IMR-90 (cell line): Measurements from ENCODE around the gene PNMA6E. TPM values are rescaled to one million over a fixed set of nuclear protein-coding genes. Genes with fewer than 3 reads are reported as not detected.

ENCODE experiments used
- ATAC-seq: fragments of 200-7000 bp; cut with Tn5 transposase; 2 replicates; pipeline ENCODE4 v1.9.1; 2020; ENCODE audit warnings: low read depth, mild to moderate bottlenecking, moderate library complexity
- BruUV-seq: library from RNA; stranded (reverse); fragments of 400-500 nt; replicated peaks from 2 replicates; lab custom pipeline; 2021; lab: Mats Ljungman, UMichigan
- CTCF ChIA-PET: fragments of 300-600 bp; formaldehyde crosslinking; extraction: SDS; loops from one replicate; lab custom pipeline; 2021; ENCODE audit warnings: antibody characterized with exemption; lab: Yijun Ruan, JAX
- POLR2A ChIA-PET: fragments of 300-600 bp; sonication (Branson Sonifier 250); formaldehyde crosslinking; loops from one replicate; lab custom pipeline; 2022; ENCODE audit warnings: antibody characterized with exemption; ENCODE audit not compliant: unreplicated experiment; lab: Charles Lee
- DNase-seq: peaks from one replicate; pipeline ENCODE4 v3.0.0; 2013
- H2AFZ ChIP-seq: replicated peaks from 2 replicates; pipeline ENCODE3; 2013; ENCODE audit warnings: low read length, mild to moderate bottlenecking; ENCODE audit not compliant: poor library complexity
- H2AK5ac ChIP-seq: 2 replicates; pipeline ENCODE4 v1.6.1; 2013; ENCODE audit warnings: low read depth, low read length, inconsistent platforms
- H2AK9ac ChIP-seq: replicated peaks from 2 replicates; pipeline ENCODE3; 2013; ENCODE audit warnings: mild to moderate bottlenecking, low read depth, low read length, moderate library complexity; ENCODE audit not compliant: poor library complexity
- H2BK120ac ChIP-seq: 2 replicates; pipeline ENCODE4 v1.6.1; 2013; ENCODE audit warnings: low read depth, low read length, inconsistent platforms
- H2BK15ac ChIP-seq: 3 replicates; pipeline ENCODE4 v1.6.1; 2013; ENCODE audit warnings: low read depth, low read length, inconsistent platforms
- H2BK20ac ChIP-seq: 2 replicates; pipeline ENCODE4 v1.6.1; 2013; ENCODE audit warnings: low read depth, mild to moderate bottlenecking, inconsistent platforms, low read length, moderate library complexity
- H2BK5ac ChIP-seq: 2 replicates; pipeline ENCODE4 v1.6.1; 2013; ENCODE audit warnings: mild to moderate bottlenecking, low read depth, low read length, inconsistent platforms; ENCODE audit not compliant: poor library complexity, severe bottlenecking
- H3K14ac ChIP-seq: replicated peaks from 2 replicates; pipeline ENCODE4 v1.6.1; 2013; ENCODE audit warnings: low read depth, low read length, inconsistent platforms
- H3K18ac ChIP-seq: 2 replicates; pipeline ENCODE4 v1.6.1; 2013; ENCODE audit warnings: low read depth, low read length, control low read depth
- H3K23ac ChIP-seq: 2 replicates; pipeline ENCODE4 v1.6.1; 2013; ENCODE audit warnings: low read depth, low read length, inconsistent platforms
- H3K27ac ChIP-seq: 2 replicates; pipeline ENCODE4 v1.5.1; 2013; ENCODE audit warnings: mild to moderate bottlenecking, control low read depth, low read length; ENCODE audit not compliant: insufficient read depth
- H3K27me3 ChIP-seq: 2 replicates; pipeline ENCODE4 v1.6.1; 2013; ENCODE audit warnings: low read length; ENCODE audit not compliant: control insufficient read depth, insufficient read depth
- H3K36me3 ChIP-seq: 2 replicates; pipeline ENCODE4 v1.6.1; 2013; ENCODE audit warnings: low read length, mixed read lengths; ENCODE audit not compliant: control insufficient read depth, insufficient read depth
- H3K4ac ChIP-seq: 2 replicates; pipeline ENCODE4 v1.6.1; 2013; ENCODE audit warnings: low read depth, low read length, inconsistent platforms
- H3K4me1 ChIP-seq: 2 replicates; pipeline ENCODE4 v1.6.1; 2013; ENCODE audit warnings: low read length, mixed read lengths; ENCODE audit not compliant: control insufficient read depth, insufficient read depth
- H3K4me2 ChIP-seq: 2 replicates; pipeline ENCODE4 v1.6.1; 2013; ENCODE audit warnings: low read depth, mild to moderate bottlenecking, control low read depth, low read length, moderate library complexity
- H3K4me3 ChIP-seq: 2 replicates; pipeline ENCODE4 v1.5.1; 2013; ENCODE audit warnings: low read depth, mild to moderate bottlenecking, control low read depth, low read length, moderate library complexity; ENCODE audit not compliant: insufficient read depth
- H3K56ac ChIP-seq: 2 replicates; pipeline ENCODE4 v1.6.1; 2013; ENCODE audit warnings: low read length, inconsistent platforms; ENCODE audit not compliant: insufficient read depth; ENCODE audit errors: extremely low read depth
- H3K79me1 ChIP-seq, 2 experiments: 2 replicates each; pipeline ENCODE4 v1.6.1; 2013; ENCODE audit warnings: low read length in 2 of 2, inconsistent platforms in 1 of 2, low read depth in 1 of 2
- H3K9ac ChIP-seq: 2 replicates; pipeline ENCODE4 v1.6.1; 2013; ENCODE audit warnings: low read depth, low read length, control low read depth
- H3K9me1 ChIP-seq: 2 replicates; pipeline ENCODE4 v1.6.1; 2013; ENCODE audit warnings: low read length, inconsistent platforms; ENCODE audit not compliant: insufficient read depth
- H3K9me3 ChIP-seq: 2 replicates; pipeline ENCODE4 v1.6.1; 2013; ENCODE audit warnings: low read length; ENCODE audit not compliant: control insufficient read depth, insufficient read depth
- H4K20me1 ChIP-seq: 2 replicates; pipeline ENCODE4 v1.6.1; 2013; ENCODE audit warnings: low read length, inconsistent platforms; ENCODE audit not compliant: insufficient read depth
- H4K5ac ChIP-seq: 2 replicates; pipeline ENCODE4 v1.6.1; 2013; ENCODE audit warnings: mild to moderate bottlenecking, low read depth, low read length, control low read depth
- H4K8ac ChIP-seq, 2 experiments: 2 replicates each; pipeline ENCODE4 v1.6.1; 2013; ENCODE audit warnings: low read depth in 2 of 2, low read length in 2 of 2, control low read depth in 1 of 2, inconsistent platforms in 1 of 2
- H4K91ac ChIP-seq: 2 replicates; pipeline ENCODE4 v1.6.1; 2013; ENCODE audit warnings: low read depth, low read length, inconsistent platforms; ENCODE audit not compliant: insufficient read depth
- POLR2A ChIP-seq: IDR thresholded peaks from 2 replicates; pipeline ENCODE4 v1.6.1; 2012; ENCODE audit warnings: mild to moderate bottlenecking, low read depth, low read length
- RAD21 ChIP-seq: IDR thresholded peaks from 2 replicates; pipeline ENCODE4 v1.6.1; 2012; ENCODE audit warnings: low read length, improper control_type of control experiment
- WGBS, 2 experiments: methylation state at CpG; one replicate each; pipeline versions ENCODE4 v1.1.5 to v1.1.7; 2013; ENCODE audit warnings: missing lambda C conversion rate in 2 of 2; ENCODE audit not compliant: insufficient read length in 1 of 2; ENCODE audit errors: extremely low coverage in 2 of 2; 5-methylcytosine and 5-hydroxymethylcytosine counted together
- dilution Hi-C: fragments of 300-500 bp; cut with HindIII; formaldehyde crosslinking; loops from one replicate; pipeline ENCODE4 v1.14.3; 2018; ENCODE audit warnings: low sequenced_read_pairs; ENCODE audit not compliant: unreplicated experiment
- in situ Hi-C: fragments of 300-500 bp; cut with MboI; formaldehyde crosslinking; loops from 3 replicates; pipeline ENCODE4 v1.14.3; 2019; ENCODE audit warnings: low sequenced_read_pairs, inconsistent platforms, mixed read lengths
- intact Hi-C: fragments of 100-400 bp; cut with micrococcal nuclease; formaldehyde crosslinking; loops from 2 replicates; pipeline ENCODE4 v1.10.0; 2022
- polyA plus RNA-seq, 3 experiments: library from polyadenylated mRNA; depleted of rRNA; stranded (reverse); fragments of >200 nt; gene quantifications; 2 replicates each; pipeline ENCODE4 v1.2.3, GENCODE V29; 2012; ENCODE audit warnings: low replicate concordance in 1 of 3
- total RNA-seq: library from RNA; depleted of rRNA; stranded (reverse); fragments of >200 nt; gene quantifications from 2 replicates; pipeline ENCODE4 v1.2.3, GENCODE V29; 2012
- TF ChIP-seq, protein P1 (sequence below): fragments of 150-350 bp; IDR thresholded peaks from 2 replicates; pipeline ENCODE4 v1.6.1; 2017; ENCODE audit warnings: mild to moderate bottlenecking, antibody characterized with exemption, low read length, low read depth
- TF ChIP-seq, protein P2 (sequence below): conservative IDR thresholded peaks from 2 replicates; pipeline ENCODE4 v1.5.1; 2012; ENCODE audit warnings: mild to moderate bottlenecking, low read depth, low read length, improper control_type of control experiment

The PNMA6E gene
- total and polyA plus RNA-seq, 2 of the 4 experiments (the other 2 are of a cell fraction) = not detected

DNA sequence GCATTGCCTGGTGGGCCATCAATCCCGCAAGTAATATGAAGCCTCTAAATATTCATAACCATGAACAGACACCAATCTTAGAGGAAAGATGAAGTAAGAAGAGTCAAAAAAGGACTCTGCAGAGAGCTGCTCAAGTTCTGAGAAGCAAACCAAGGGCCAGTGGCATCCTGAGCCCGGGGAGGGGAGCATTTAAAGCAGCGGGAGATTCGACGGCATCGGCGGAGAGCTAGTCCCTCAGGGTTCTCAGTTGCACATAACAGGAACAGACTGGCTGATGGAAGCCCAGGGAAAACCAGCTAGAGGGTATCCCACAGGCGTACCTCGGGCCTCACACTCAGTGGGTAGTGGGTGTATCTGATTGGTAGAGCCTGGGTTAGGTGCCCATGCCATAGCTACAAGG is 4.9 kb upstream of the PNMA6E start:
- Histone ChIP-seq H3K18ac (no peak overlapping the region), H2BK15ac (no peak overlapping the region), H4K5ac (no peak overlapping the region), H3K79me1 (no peaks in the 10 kb centered on the region), H3K9ac (no peak overlapping the region), H4K8ac (no peak overlapping the region), H3K23ac (no peak overlapping the region), H3K9me1 (no peaks in the 10 kb centered on the region), H2AFZ (no peak overlapping the region), H3K27me3 (peaks cover 5% of the 10 kb centered on the region; the same call in 1 of the 2 replicates), H2AK9ac (no peak overlapping the region), H2AK5ac (no peak overlapping the region), H2BK20ac (no peak overlapping the region), H3K4me3 (no peak overlapping the region), H4K20me1 (no peaks in the 10 kb centered on the region), H2BK120ac (no peak overlapping the region), H3K9me3 (no peaks in the 10 kb centered on the region; the same call in 1 of the 2 replicates), H2BK5ac (no peak overlapping the region), H3K27ac (no peak overlapping the region), H3K14ac (no peak overlapping the region), H3K36me3 (no peaks in the 10 kb centered on the region), H3K4me1 (no peaks in the 10 kb centered on the region), H3K4ac (no peak overlapping the region), H3K4me2 (no peak overlapping the region), H3K56ac (no peak overlapping the region), H4K91ac (no peak overlapping the region)
- intact Hi-C loops (no loop called here), in situ Hi-C loops (loop anchor here (25.0 kb wide), 1 partner anchor 219 kb away; the partner anchor contains the start of gene MAGEA1), dilution Hi-C loops (no loop called here)
- DNase-seq (no peak), ATAC-seq (no peak)
- ChIA-PET CTCF (interaction anchor here (0.6 kb wide), 1 partner anchor 14 kb away, joined by 3 read pairs; no protein-coding TSS in a partner anchor), POLR2A (no interaction called here)
- no TSS peak for BruUV-seq
- no peak for TF ChIP-seq POLR2A
- TF ChIP-seq RAD21 = no peak
- TF ChIP-seq, protein P1, sequence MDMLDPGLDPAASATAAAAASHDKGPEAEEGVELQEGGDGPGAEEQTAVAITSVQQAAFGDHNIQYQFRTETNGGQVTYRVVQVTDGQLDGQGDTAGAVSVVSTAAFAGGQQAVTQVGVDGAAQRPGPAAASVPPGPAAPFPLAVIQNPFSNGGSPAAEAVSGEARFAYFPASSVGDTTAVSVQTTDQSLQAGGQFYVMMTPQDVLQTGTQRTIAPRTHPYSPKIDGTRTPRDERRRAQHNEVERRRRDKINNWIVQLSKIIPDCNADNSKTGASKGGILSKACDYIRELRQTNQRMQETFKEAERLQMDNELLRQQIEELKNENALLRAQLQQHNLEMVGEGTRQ = no peak
- TF ChIP-seq, protein P2, sequence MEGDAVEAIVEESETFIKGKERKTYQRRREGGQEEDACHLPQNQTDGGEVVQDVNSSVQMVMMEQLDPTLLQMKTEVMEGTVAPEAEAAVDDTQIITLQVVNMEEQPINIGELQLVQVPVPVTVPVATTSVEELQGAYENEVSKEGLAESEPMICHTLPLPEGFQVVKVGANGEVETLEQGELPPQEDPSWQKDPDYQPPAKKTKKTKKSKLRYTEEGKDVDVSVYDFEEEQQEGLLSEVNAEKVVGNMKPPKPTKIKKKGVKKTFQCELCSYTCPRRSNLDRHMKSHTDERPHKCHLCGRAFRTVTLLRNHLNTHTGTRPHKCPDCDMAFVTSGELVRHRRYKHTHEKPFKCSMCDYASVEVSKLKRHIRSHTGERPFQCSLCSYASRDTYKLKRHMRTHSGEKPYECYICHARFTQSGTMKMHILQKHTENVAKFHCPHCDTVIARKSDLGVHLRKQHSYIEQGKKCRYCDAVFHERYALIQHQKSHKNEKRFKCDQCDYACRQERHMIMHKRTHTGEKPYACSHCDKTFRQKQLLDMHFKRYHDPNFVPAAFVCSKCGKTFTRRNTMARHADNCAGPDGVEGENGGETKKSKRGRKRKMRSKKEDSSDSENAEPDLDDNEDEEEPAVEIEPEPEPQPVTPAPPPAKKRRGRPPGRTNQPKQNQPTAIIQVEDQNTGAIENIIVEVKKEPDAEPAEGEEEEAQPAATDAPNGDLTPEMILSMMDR = no peak
- 100% methylated on average over 2 of the region's 9 CpGs; no CpG with 5 or more reads in 1 of the 2 experiments for WGBS, 2 experiments
